Epidermal melanocyte (primary cell): Measurements from ENCODE around the gene FAM83G.
"Not testable (repeated sequence)": the region's sequence is repeated elsewhere in the genome, so short reads cannot be mapped to it uniquely, and the experiment has no call there.

ENCODE experiments used
- DNase-seq: peaks from one replicate; pipeline ENCODE4 v3.0.0; 2011; ENCODE audit warnings: low spot score; ENCODE audit not compliant: insufficient read length

FAM83G gene, protein sequence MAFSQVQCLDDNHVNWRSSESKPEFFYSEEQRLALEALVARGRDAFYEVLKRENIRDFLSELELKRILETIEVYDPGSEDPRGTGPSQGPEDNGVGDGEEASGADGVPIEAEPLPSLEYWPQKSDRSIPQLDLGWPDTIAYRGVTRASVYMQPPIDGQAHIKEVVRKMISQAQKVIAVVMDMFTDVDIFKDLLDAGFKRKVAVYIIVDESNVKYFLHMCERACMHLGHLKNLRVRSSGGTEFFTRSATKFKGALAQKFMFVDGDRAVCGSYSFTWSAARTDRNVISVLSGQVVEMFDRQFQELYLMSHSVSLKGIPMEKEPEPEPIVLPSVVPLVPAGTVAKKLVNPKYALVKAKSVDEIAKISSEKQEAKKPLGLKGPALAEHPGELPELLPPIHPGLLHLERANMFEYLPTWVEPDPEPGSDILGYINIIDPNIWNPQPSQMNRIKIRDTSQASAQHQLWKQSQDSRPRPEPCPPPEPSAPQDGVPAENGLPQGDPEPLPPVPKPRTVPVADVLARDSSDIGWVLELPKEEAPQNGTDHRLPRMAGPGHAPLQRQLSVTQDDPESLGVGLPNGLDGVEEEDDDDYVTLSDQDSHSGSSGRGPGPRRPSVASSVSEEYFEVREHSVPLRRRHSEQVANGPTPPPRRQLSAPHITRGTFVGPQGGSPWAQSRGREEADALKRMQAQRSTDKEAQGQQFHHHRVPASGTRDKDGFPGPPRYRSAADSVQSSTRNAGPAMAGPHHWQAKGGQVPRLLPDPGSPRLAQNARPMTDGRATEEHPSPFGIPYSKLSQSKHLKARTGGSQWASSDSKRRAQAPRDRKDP

DNA sequence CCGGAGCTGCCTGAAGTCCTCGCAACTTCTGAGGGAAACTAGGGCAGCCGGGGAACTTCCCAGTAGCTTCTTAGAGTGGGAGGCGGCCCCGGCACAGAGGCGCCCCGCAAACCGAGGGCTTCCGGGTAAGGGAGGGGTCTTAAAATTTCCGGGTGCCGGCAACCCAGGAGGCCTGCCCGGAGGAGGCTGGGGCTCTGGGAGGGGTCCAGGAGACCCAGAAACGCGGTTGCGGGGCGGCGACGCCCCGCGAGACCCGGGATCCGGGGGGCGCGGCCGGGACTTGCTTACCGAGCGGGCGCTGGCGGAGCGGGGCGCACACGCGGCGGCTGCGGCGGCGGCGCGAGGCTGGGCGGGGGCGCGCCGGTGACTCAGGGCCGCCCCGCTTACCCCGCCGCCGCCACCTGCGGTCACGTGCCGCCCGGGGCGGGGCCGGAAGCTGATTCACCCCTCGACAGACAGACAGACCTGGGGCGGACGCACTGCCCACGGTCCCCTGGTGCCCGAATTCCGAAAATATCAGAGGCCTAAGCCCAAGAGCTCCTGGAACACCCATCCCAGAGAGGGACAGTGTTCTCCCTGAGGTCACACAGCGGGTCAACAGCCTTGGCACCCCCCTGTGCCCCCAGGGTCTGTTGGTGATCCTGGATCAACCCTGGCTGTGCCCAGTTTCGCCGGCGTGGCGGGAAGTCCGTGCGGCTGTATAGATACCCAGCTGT, at the start of gene FAM83G:
Gene FAM83G, minus strand, starts transcription at position 344 of the 716 bp plus-strand sequence. CDS start 723 bp downstream, outside the sequence.
- DNase-seq = no peak

DNA sequence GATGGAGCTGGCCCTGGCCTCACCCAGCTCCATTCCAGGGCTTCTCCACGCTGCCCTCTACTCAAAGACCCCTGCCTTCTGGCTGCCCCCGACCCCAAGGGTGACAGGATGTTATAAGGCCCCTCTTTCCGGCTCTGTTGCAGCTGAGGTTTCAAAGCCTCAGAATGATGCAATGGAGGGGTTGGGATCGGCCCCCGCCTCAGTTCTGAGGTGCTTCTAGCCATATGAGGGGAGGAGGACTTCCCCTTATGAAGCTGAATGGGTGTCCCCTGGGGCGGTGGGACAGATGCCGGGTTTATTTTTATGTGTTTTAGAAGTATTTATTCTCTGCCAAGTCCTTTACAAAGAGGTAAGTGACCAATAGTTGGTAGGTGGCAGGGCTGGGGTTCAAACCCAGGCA, 44.3 kb upstream of the FAM83G start:
- not testable (repeated sequence) for DNase-seq

DNA sequence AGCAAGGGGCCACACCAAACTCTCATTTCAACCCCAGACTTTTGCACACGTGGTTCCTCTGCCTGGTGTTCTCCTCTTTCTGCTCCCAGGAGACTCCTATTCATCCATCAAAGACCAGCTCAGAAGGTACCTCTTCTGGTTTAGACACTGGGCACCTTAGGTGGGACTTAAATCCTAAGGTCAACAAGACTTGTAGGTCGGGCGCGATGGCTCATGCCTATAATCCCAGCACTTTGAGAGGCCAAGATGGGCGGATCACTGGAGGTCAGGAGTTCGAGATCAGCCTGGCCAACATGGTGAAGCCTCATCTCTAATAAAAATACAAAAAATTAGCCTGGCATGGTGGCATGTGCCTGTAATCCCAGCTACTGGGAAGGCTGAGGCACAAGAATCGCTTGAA, 42.9 kb upstream of the FAM83G start:
- DNase-seq = not testable (repeated sequence)

DNA sequence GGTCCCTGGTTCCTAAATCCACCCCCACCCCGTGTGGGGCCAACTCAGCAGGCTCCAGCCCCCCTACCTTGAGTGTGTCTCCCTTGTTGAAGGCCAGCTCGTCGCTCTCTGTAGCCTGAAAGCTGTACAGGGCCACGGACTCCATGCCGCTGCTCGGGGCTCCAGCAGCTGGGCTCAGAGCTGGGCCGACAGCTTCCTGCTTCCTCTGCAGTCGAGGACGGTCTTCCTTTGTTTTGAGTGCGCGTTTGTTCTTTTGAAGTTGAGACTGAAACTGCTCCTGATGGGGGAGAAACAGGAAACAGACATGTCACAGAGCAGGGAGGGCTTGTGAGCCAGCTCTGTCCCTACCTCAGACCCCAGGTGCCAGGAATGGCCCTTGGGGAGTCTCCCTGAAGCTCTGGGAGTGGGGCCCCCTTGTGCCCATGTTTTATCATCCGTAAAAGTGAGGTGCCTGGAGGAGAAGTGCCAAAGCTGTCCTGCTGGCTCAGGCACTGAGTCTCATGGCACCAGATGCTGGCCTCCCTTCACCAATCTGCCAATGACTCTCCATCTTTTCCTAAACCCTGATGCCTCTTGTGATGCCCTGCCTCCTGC, 42.3 kb upstream of the FAM83G start, which contains the start of gene GRAP:
Gene GRAP, minus strand, starts transcription at position 176 of the 594 bp plus-strand sequence. Its CDS starts 31 bp downstream, at position 145.
- not testable (repeated sequence) for DNase-seq

DNA sequence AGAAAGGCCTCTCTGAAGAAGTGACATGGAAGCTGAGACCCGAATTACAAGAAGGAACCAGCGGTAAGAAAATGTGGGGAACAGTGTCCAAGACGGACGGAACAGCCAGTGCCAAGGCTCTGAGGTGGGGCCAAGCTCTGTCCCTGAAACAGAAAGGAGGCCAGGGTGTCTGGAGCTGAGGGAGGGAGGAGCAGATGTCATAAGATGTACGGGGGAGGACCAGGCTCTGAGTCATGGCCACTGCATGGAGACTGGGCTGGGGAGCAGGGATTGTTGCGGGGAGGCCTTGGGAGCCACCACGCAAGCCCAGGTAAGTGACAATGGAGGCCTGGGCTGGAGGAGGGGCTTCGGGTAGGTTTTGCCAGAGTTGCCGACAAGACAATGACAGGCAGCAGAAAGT, 40.1 kb upstream of the FAM83G start:
- DNase-seq = not testable (repeated sequence)

DNA sequence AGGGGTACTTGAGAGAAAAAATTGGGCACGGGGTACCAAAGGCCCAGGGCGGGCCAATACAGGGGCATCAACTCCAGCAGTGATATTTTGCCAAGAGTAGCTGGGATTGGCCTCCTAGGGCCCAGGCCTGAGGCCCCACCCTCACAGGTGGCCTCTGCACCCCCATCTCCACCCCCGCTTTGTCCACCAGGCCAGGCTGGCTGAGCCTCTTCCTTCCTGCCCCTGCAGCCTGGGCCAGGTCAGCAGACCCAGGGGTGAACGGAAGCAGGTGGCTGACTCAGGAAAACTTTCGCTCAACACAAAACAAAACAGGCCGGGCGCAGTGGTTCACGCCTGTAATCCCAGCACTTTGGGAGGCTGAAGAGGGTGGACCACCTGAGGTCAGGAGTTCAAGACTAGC, 38.5 kb upstream of the FAM83G start:
- not testable (repeated sequence) for DNase-seq

DNA sequence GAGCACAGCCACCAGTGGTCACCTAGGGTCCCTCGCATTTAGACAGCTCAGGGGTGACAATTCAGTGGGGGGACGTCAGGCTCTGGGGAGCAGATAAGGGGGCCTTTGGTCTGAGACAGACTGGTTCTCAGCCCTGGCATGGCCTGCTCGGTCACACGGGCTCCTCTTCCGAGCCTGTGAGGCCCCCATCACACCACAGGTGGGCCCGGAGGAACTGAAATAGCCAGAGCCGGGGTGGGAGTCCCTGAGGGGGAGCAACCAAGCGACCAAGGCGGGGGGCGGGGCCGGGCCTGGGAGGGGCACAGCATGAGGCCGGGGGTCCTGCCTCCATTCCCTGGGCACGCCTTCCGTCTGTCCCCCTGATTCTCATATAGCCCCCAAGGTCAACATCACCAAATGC, 37.8 kb upstream of the FAM83G start:
- not testable (repeated sequence) for DNase-seq

DNA sequence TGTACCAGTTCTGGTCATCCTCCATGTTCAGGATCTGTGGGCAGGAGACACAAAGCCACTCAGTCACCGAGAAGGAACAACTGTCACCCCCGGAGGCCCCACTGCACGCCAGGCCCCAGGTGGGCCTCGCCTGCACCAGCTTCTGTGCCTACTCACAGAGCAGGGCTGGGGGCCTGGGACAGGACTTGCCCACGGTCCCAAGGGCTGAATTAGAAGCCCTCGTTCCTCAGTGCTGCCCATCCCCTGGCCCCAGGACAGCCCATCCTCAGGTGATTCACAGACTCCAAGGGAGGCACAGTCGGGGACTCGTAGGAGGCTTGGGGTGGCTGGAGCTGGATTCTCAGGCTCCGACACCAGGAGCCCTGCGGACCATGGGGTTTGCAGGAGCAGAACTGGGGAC, 37.3 kb upstream of the FAM83G start:
- not testable (repeated sequence) for DNase-seq

DNA sequence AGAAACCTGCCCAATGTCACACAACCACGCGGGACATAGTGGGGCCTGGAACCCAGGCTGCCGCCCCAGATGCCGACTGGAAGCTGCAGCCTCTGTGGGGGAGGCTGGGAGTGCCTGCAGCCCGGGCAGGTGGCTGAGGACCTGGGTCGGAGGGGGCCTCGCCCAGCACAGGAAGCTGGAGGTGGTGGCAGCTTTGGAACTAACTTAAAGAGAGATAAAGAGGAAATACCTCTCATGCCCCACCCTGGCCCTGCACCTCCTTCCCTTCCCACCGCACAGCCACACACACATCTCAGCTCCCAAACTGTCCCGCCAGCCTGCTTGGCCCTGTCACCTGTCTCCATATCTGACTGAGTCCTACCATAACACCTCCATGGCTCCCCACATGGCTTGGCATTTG, 35.8 kb upstream of the FAM83G start:
- DNase-seq = not testable (repeated sequence)

DNA sequence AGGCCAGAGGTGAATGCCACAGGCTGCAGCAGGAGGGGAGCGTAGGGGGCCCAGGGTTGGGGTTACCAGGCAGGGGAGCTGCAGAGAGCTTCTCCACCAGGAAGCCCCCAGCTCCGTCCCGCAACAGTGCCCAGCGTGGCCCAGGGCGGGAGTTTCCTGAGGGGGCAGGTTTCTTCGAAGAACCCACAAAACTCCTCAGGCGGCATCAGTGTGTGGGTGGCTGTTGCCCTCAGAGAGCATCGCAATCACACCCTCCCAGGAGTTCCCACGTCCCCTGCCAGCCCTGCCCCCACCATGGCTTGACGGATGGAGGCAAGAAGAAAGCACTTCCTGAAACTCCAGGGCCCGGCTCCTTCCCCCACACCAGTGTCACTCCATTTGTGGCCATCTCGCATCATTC, 34.2 kb upstream of the FAM83G start:
- DNase-seq = not testable (repeated sequence)

DNA sequence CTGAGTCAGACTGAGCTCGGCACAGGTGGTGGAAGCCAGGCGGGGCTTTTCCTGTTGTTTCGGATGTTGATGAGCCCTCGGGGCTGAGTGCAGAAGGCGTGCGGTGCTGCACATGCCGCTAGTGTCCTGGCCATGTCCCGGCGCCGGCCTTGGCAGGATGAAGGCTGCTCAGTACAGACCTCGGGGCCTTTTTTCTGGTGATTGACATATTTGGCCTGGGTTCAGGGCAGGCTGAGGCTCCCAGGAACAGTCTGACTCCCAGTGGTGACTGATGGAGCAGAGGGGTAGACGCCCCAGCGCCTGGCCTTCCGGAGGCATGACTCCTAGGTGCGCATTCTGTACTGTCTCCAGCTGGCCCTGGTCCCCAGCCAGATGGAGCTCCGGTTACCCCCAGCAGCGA, 33.4 kb upstream of the FAM83G start:
- not testable (repeated sequence) for DNase-seq

DNA sequence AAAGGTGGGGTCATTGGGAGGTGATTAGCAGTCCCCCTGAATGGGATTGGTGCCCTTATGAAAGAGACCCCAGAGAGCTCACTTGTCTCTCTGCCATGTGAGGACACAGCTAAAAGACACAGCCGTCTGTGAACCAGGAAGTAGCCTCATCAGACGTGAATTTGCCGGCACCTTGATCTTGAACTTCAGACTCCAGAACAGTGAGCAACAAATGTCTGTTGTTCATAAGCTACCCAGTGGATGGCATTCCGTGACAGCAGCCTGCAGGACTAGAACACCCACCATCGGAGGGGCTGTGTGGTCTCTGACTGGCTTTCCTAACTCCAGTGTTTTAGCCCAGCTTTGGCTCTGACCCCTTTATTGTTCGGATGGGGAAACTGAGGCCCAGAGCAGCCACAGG, 33.0 kb upstream of the FAM83G start:
- DNase-seq = not testable (repeated sequence)

DNA sequence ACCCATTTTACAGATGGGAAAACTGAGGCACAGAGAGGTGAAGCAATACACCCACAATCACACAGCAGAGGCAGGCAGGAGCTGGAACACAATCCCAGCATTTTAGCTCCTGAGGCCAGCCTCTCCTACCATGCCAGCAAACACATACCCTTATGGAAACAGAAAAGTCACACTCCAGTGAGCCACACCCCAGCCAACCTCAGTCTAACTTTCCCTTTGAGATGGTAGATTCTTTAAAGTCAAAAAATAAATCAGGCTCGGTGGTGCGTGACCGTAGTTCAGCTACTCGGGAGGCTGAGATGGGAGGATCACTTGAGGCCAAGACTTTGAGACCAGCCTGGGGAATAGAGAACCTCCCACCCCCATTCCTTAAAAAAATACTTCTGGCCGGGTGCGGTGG, 31.6 kb upstream of the FAM83G start:
- not testable (repeated sequence) for DNase-seq

DNA sequence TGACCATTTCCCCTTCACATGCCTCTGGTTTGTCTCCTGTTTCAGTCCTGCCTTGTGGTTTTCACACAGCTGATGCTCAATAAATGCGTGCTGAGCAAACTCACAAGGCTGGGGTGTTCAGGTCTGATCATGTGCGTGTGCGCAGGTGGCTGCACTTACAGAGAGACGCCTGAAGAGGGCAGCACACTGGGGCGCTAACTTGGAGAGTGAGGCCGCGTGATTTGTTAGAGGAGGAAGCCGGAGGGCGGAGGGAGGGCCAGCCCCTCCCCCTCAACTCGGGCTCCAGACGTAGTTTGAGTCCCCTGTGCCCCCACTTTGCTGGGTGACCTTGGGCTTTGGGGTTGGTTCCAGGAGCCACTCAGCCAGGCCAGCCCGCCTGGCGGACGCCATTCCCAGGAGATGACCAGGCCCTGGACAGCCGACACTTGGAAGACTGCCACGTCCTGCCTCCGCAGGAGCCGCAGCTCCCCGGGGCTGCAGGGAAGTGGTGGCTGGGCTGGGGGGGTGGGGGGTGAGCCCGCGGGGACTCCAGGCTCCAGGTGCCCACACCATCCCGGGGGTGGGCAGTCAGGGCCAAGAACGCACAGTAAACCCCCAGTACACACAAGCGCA, 27.9 kb upstream of the FAM83G start:
- DNase-seq = not testable (repeated sequence)

DNA sequence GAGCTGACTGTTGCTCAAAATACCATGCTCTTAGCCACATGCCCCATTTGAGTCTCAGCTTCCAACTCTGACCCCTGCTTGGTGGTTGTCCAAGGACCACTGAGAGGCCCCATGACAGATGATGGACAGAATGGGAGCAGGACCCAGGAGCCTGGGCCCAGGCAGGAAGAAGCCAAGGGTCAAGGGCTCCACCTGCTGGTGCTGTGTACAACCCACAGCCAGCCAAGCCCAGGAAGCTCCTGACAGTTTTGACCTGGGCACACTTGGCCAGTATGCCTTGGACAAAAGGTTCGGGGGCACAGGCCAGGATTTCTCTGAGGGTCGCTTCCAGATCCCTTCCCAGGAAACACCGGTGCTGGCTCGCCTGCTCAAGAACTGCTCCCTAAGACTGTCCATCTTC, 27.2 kb upstream of the FAM83G start:
- not testable (repeated sequence) for DNase-seq

DNA sequence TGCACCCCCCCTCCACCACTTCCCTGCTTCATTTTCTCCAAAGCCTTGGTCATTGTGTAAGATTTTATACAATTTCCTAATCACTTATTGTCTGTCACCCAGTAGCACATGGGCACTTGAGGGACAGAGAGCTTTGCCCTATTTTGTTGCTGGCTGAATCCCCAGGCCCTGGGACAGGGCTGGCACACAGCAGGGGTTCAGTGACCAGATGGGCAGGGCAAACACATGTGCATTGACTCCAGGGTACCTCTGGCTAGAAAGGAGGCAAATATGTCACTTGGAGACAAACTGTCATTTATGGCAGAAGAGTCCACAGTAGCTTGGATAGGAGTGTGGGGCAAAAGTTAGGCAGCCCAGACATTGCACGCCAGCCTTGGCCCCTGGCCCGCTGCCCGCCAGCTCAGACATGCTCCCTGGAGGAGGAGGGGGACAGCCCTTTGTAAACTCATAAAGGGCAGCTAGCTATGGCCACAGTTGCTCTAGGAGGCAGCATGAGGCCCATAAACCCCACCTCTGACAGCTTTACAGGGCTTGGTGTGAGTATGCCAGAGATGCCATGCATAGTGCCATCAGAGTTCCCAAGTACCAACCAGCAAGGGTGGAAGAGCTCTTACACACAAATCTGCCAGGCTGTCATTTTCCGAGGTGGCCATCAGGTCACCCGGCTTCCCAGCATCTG, 26.3 kb upstream of the FAM83G start:
- not testable (repeated sequence) for DNase-seq

DNA sequence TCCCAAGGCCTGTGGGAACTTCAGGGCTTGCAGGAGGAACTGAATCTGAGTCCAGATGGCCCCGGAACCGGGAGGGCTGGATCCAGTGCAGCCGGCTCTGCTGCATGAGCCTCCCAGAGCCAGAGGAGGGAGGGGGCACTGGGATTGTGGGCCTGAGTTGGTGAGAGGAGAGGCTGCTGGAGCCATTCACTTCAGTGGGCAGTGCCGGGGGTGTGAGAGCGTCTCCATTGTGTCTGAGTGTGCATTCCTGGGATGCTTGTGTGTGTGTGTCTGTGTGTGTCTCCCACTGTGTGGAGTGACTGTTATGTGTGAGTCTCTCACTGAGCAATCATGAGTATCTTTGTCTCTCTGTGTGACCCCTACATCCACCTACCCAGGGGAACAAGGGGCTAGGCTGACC, 25.2 kb upstream of the FAM83G start:
- DNase-seq = not testable (repeated sequence)

DNA sequence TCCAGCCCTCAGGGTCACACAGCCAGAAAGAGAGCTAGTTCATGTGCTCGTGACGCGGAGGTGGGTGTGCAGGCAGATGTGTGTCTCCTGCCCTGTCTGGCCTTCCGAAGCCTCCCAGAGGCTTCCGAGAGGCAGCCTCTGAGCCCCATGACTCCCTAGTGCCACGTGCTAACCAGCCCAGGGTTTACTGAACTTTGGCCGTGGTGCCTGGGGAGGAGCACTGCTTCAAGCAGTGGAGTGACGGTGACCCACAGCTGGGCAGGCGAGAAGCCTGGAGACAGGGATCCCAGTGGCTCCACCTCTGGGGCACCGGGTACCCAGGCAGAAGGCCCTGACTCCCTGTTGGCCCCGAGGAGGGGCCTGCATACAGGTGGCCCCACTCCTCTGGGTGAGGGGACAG, 24.1 kb upstream of the FAM83G start:
- DNase-seq = not testable (repeated sequence)

DNA sequence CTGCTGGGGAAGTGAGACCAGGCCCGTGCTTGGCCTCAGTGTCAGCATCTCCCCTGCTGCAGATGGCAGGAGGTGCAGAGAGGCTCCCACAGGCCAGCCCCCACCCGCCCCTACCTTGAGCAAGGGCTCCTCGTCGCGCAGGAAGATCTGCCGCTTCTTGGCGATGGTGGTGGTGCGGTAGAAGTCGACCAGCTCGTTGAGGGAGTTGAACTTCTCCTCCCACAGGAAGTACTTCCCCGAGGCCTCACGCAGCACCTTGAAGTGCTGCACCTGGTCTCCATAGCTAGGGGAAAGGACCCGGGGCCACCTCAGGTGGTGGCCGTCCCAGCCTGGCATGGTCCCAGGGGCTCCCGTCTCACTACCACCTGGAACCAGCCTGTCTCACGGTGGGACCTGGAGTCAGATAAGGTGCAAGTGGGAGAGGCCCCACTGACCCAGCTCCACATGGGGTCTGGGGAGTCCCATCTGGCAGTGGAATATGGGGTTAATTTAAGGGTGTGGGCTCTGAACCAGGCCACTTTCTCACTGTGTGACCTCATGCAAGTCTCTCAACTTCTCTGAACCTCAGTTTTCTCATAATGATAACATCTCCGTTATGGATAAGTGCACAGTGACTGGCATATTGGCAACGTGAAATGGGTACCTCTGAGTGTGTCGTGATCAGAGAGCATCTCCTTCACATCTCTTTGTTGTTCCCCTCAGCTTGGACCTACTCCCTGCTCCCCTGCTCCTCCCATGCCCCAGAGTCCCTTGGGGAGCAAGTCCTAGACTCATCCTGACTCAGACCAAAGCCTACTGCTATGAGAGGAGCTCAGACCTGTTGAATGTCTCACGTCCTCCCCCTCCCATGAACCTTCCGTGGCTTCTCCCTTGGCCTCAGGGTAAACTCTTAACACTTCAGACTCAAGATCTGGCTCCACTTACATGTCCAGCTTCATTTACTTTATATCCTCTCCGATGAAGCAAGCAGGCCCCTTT, 19.8 kb upstream of the FAM83G start:
- no peak for DNase-seq
